H9 (cell line): ENCODE measurements around the gene LIN28B. TPM values are rescaled to one million over a fixed set of nuclear protein-coding genes. Genes with fewer than 3 reads are reported as not detected.

ENCODE experiments used
- DNase-seq: peaks from one replicate; pipeline ENCODE4 v3.0.0-alpha.2; 2017
- H2AFZ ChIP-seq: one replicate; pipeline ENCODE4 v1.6.1; 2013; ENCODE audit warnings: mild to moderate bottlenecking, low read length, control low read depth, moderate library complexity
- H2AK5ac ChIP-seq: 2 replicates; pipeline ENCODE4 v1.6.1; 2013; ENCODE audit warnings: low read length, control low read depth, mixed read lengths; ENCODE audit not compliant: insufficient read length
- H2BK120ac ChIP-seq: one replicate; pipeline ENCODE4 v1.6.1; 2013; ENCODE audit warnings: low read depth, mild to moderate bottlenecking, low read length, control low read depth, inconsistent platforms; ENCODE audit not compliant: poor library complexity, severe bottlenecking
- H2BK12ac ChIP-seq: 2 replicates; pipeline ENCODE4 v1.6.1; 2013; ENCODE audit warnings: low read length, control low read depth, mixed read lengths, low read depth; ENCODE audit not compliant: insufficient read length
- H2BK15ac ChIP-seq: 2 replicates; pipeline ENCODE4 v1.6.1; 2013; ENCODE audit warnings: low read depth, low read length, control low read depth
- H2BK20ac ChIP-seq: one replicate; pipeline ENCODE4 v1.6.1; 2013; ENCODE audit warnings: low read depth, mild to moderate bottlenecking, low read length, control low read depth, inconsistent platforms; ENCODE audit not compliant: poor library complexity, severe bottlenecking
- H2BK5ac ChIP-seq: 2 replicates; pipeline ENCODE4 v1.6.1; 2013; ENCODE audit warnings: low read length, control low read depth, mixed read lengths; ENCODE audit not compliant: insufficient read length
- H3K14ac ChIP-seq: 2 replicates; pipeline ENCODE4 v1.6.1; 2013; ENCODE audit warnings: low read length, control low read depth; ENCODE audit not compliant: insufficient read depth
- H3K18ac ChIP-seq: 2 replicates; pipeline ENCODE4 v1.6.1; 2013; ENCODE audit warnings: low read depth, mild to moderate bottlenecking, mixed read lengths, low read length, control low read depth; ENCODE audit not compliant: insufficient read length
- H3K23ac ChIP-seq: 2 replicates; pipeline ENCODE4 v1.6.1; 2013; ENCODE audit warnings: low read length, control low read depth, mixed read lengths, low read depth; ENCODE audit not compliant: insufficient read length
- H3K23me2 ChIP-seq: 2 replicates; pipeline ENCODE4 v1.6.1; 2013; ENCODE audit warnings: low read depth, mild to moderate bottlenecking, mixed read lengths, low read length, control low read depth; ENCODE audit not compliant: insufficient read length, poor library complexity, severe bottlenecking
- H3K27ac ChIP-seq: 2 replicates; pipeline ENCODE4 v1.5.1; 2013; ENCODE audit warnings: low read length, control low read depth, mixed read lengths, low read depth; ENCODE audit not compliant: insufficient read length
- H3K27me3 ChIP-seq: 2 replicates; pipeline ENCODE4 v1.6.1; 2013; ENCODE audit warnings: low read length, control low read depth, inconsistent platforms; ENCODE audit not compliant: insufficient read depth
- H3K4ac ChIP-seq: 2 replicates; pipeline ENCODE4 v1.6.1; 2013; ENCODE audit warnings: low read depth, mild to moderate bottlenecking, control low read depth, inconsistent platforms, low read length, moderate library complexity
- H3K4me1 ChIP-seq: 2 replicates; pipeline ENCODE4 v1.6.1; 2013; ENCODE audit warnings: low read length, control low read depth, inconsistent platforms; ENCODE audit not compliant: insufficient read depth
- H3K4me2 ChIP-seq: 2 replicates; pipeline ENCODE4 v1.6.1; 2013; ENCODE audit warnings: low read length, control low read depth, mixed read lengths; ENCODE audit not compliant: insufficient read length, insufficient read depth
- H3K56ac ChIP-seq: 2 replicates; pipeline ENCODE4 v1.6.1; 2013; ENCODE audit warnings: low read depth, mild to moderate bottlenecking, mixed read lengths, low read length, control low read depth; ENCODE audit not compliant: insufficient read length
- H3K79me1 ChIP-seq: 2 replicates; pipeline ENCODE4 v1.6.1; 2013; ENCODE audit warnings: low read depth, mild to moderate bottlenecking, moderate library complexity, low read length, control low read depth, inconsistent platforms; ENCODE audit not compliant: insufficient read depth, poor library complexity, severe bottlenecking
- H3K79me2 ChIP-seq: 2 replicates; pipeline ENCODE4 v1.6.1; 2013; ENCODE audit warnings: low read length, control low read depth, inconsistent platforms; ENCODE audit not compliant: insufficient read depth
- H3K9ac ChIP-seq: 2 replicates; pipeline ENCODE4 v1.6.1; 2013; ENCODE audit warnings: low read length, control low read depth, mixed read lengths; ENCODE audit not compliant: insufficient read length; ENCODE audit errors: extremely low read depth
- H3K9me3 ChIP-seq: one replicate; pipeline ENCODE4 v1.6.1; 2013; ENCODE audit warnings: low read depth, low read length, inconsistent platforms; ENCODE audit not compliant: control insufficient read depth
- H3T11ph ChIP-seq: one replicate; pipeline ENCODE4 v1.6.1; 2013; ENCODE audit warnings: mild to moderate bottlenecking, low read length, control low read depth, inconsistent platforms
- H4K20me1 ChIP-seq: one replicate; pipeline ENCODE4 v1.6.1; 2013; ENCODE audit not compliant: control insufficient read depth, insufficient read length, insufficient read depth
- H4K5ac ChIP-seq: 2 replicates; pipeline ENCODE4 v1.6.1; 2013; ENCODE audit warnings: low read depth, mild to moderate bottlenecking, mixed read lengths, low read length, control low read depth; ENCODE audit not compliant: insufficient read length
- H4K8ac ChIP-seq: replicated peaks from 2 replicates; pipeline ENCODE4 v1.6.1; 2013; ENCODE audit warnings: low read length, control low read depth, mixed read lengths, low read depth; ENCODE audit not compliant: insufficient read length
- H4K91ac ChIP-seq: 2 replicates; pipeline ENCODE4 v1.6.1; 2013; ENCODE audit warnings: low read depth, mild to moderate bottlenecking, moderate library complexity, mixed read lengths, low read length, control low read depth; ENCODE audit not compliant: insufficient read length
- H3K27ac Mint-ChIP-seq, 3 experiments: 2 replicates in 2 of 3; 3 replicates in 1 of 3; pipeline ENCODE4 v1.8.0; 2020 to 2021; ENCODE audit warnings: mixed read lengths in 3 of 3, mild to moderate bottlenecking in 1 of 3, moderate library complexity in 1 of 3
- H3K27me3 Mint-ChIP-seq: 2 replicates; pipeline ENCODE4 v1.8.0; 2021; ENCODE audit warnings: low read depth, mild to moderate bottlenecking, moderate library complexity, mixed read lengths
- H3K36me3 Mint-ChIP-seq, 3 experiments: 2 replicates in 2 of 3; 3 replicates in 1 of 3; pipeline ENCODE4 v1.8.0; 2020 to 2021; ENCODE audit warnings: low read depth in 3 of 3, mixed read lengths in 3 of 3; ENCODE audit not compliant: insufficient read depth in 1 of 3
- H3K4me1 Mint-ChIP-seq, 2 experiments: 2 replicates each; pipeline ENCODE4 v1.8.0; 2020; ENCODE audit warnings: mixed read lengths in 2 of 2
- H3K4me3 Mint-ChIP-seq, 2 experiments: 2 replicates in 1 of 2; 3 replicates in 1 of 2; pipeline ENCODE4 v1.8.0; 2020 to 2021; ENCODE audit warnings: mild to moderate bottlenecking in 2 of 2, mixed read lengths in 2 of 2, moderate library complexity in 1 of 2
- H3K9me3 Mint-ChIP-seq, 2 experiments: 2 replicates in 1 of 2; 3 replicates in 1 of 2; pipeline ENCODE4 v1.8.0; 2020; ENCODE audit warnings: mild to moderate bottlenecking in 2 of 2, mixed read lengths in 2 of 2, moderate library complexity in 1 of 2
- WGBS: extraction: QIAGEN DNeasy Blood & Tissue Kit; methylation state at CpG from one replicate; pipeline ENCODE4 v1.1.7; 2013; ENCODE audit warnings: missing lambda C conversion rate, low lambda C conversion rate, mixed read lengths; ENCODE audit not compliant: insufficient read length; ENCODE audit errors: extremely low coverage; 5-methylcytosine and 5-hydroxymethylcytosine counted together
- total RNA-seq: library from RNA; stranded (reverse); gene quantifications from 2 replicates; pipeline ENCODE4 v1.2.1, GENCODE V29; 2021
- TF ChIP-seq, protein P1 (sequence below): fragments of 200-600 bp; sonication (generic); conservative IDR thresholded peaks from 3 replicates; pipeline ENCODE4 v1.8.0; 2021; ENCODE audit warnings: antibody characterized with exemption, mild to moderate bottlenecking

LIN28B gene
- total RNA-seq, 1 experiment from 2014 or later: 110 TPM

DNA sequence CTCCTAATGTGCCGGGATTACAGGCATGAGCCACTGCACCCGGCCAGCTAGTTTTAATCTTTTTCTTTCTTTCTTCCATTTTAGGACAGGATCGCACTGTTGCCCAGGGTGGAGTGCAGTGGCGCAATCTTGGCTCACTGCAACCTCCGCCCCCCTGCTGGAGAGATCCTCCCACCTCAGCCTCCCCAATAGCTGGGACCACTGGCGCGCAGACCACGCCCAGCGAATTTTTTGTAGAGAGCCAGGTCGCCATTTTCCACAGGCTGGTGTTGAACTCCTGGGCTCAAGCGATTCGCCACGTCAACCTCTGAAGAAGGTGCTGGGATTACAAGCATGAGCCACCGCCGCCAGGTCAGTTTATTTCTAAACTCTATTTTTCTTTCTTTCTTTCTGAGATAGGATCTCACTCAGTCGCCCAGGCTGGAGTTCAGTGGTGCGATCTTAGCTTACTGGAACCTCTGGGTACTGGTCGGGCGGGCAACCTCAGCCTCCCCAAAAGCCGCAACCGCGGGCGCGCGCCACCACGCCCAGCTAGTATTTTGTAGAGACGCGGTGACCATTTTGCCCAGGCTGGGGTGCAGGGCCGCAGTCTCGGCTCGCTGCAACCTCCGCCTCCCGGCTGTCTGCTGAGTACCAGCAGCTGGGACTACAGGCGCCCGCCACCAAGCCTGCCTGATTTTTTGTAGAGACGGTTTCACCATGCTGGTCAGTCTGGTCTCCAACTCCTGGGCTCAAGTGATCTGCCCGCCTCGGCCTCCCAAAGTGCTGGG is 20.0 kb upstream of the LIN28B start:
- H4K5ac ChIP-seq: no peak overlapping the region
- no peak overlapping the region for H2BK12ac ChIP-seq
- no peaks in the 10 kb centered on the region for H4K20me1 ChIP-seq
- no peaks in the 10 kb centered on the region for H3K79me2 ChIP-seq
- no peak overlapping the region for H2BK15ac ChIP-seq
- no peak overlapping the region for H3K27ac ChIP-seq
- no peak overlapping the region for H3K23ac ChIP-seq
- H3K4ac ChIP-seq: no peak overlapping the region
- Mint-ChIP-seq H3K27me3 (no peaks in the 10 kb centered on the region), H3K4me1 (peaks cover 8 to 11% of the 10 kb centered on the region in 2 experiments), H3K27ac (no peak overlapping the region), H3K9me3 (peaks cover 0 to 7% of the 10 kb centered on the region in 2 experiments; a peak in 2 of 5 replicates), H3K36me3 (peaks cover 3 to 15% (median 4%) of the 10 kb centered on the region in 3 experiments), H3K4me3 (no peak overlapping the region)
- H3K27me3 ChIP-seq: no peaks in the 10 kb centered on the region
- H3K14ac ChIP-seq: no peak overlapping the region
- no peak for DNase-seq
- no peak overlapping the region for H3T11ph ChIP-seq
- no peak overlapping the region for H3K9ac ChIP-seq
- no peak overlapping the region for H3K56ac ChIP-seq
- TF ChIP-seq, protein P1, sequence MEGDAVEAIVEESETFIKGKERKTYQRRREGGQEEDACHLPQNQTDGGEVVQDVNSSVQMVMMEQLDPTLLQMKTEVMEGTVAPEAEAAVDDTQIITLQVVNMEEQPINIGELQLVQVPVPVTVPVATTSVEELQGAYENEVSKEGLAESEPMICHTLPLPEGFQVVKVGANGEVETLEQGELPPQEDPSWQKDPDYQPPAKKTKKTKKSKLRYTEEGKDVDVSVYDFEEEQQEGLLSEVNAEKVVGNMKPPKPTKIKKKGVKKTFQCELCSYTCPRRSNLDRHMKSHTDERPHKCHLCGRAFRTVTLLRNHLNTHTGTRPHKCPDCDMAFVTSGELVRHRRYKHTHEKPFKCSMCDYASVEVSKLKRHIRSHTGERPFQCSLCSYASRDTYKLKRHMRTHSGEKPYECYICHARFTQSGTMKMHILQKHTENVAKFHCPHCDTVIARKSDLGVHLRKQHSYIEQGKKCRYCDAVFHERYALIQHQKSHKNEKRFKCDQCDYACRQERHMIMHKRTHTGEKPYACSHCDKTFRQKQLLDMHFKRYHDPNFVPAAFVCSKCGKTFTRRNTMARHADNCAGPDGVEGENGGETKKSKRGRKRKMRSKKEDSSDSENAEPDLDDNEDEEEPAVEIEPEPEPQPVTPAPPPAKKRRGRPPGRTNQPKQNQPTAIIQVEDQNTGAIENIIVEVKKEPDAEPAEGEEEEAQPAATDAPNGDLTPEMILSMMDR: no peak
- no peak overlapping the region for H2AFZ ChIP-seq
- no peak overlapping the region for H4K91ac ChIP-seq
- no CpG with 5 or more reads among the region's 38 CpGs for WGBS
- no peak overlapping the region for H4K8ac ChIP-seq
- no peak overlapping the region for H2AK5ac ChIP-seq
- no peak overlapping the region for H2BK120ac ChIP-seq
- H2BK20ac ChIP-seq: no peak overlapping the region
- H2BK5ac ChIP-seq: no peak overlapping the region
- no peaks in the 10 kb centered on the region for H3K4me1 ChIP-seq
- H3K9me3 ChIP-seq: no peaks in the 10 kb centered on the region
- H3K79me1 ChIP-seq: no peaks in the 10 kb centered on the region
- H3K4me2 ChIP-seq: no peak overlapping the region
- H3K23me2 ChIP-seq: peaks cover 6% of the 10 kb centered on the region
- H3K18ac ChIP-seq: no peak overlapping the region
